ENCODE measurements around the gene HOXA13. TPM values are rescaled to one million over a fixed set of nuclear protein-coding genes. Genes with fewer than 3 reads are reported as not detected.

The HOXA13 gene
- total RNA-seq, 1 donor from 2014 or later, result not detected

DNA sequence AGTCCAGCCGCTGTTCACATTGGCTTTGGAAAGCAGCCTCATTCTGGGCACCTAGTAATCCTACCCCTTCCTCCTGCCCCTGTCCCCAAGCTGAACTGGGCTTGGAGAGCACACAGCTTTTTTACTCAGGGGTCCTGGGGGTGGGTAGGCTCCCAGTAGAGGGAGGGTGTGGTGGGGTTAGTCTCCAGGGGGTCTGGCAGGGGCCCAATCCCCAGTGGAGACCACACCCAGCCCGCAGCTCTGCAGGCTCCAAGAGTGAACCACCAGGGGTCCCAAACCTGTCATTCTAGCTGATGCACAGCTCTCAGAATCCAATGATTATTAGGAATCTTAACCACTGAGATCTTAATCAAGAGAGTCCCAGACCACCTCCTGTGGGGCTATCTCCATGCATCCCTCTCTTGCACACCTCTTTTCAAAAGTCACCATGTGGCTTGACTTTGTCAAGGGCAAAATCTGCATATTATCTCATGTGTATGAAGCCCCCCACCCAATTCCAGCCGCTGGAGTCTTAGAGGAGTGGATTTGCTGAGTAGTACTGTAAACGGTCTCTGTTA lies 17.5 kb downstream of the HOXA13 start:
- Mint-ChIP-seq H3K9me3 (no peaks in the 10 kb centered on the region), H3K27ac (no peak overlapping the region), H3K4me1 (peaks cover 29% of the 10 kb centered on the region), H3K4me3 (no peak overlapping the region), H3K27me3 (peaks cover 73% of the 10 kb centered on the region), H3K36me3 (ENCODE audit: low read depth) (no peaks in the 10 kb centered on the region)
- intact Hi-C loops (cut with micrococcal nuclease), result no loop called here
- CTCF ChIA-PET, result interaction anchor here (0.9 to 2.3 kb wide), 3 partner anchors 14 to 1330 kb away, joined by 3 to 7 read pairs (median 3); no protein-coding TSS in a partner anchor
- TF ChIP-seq, protein P1, sequence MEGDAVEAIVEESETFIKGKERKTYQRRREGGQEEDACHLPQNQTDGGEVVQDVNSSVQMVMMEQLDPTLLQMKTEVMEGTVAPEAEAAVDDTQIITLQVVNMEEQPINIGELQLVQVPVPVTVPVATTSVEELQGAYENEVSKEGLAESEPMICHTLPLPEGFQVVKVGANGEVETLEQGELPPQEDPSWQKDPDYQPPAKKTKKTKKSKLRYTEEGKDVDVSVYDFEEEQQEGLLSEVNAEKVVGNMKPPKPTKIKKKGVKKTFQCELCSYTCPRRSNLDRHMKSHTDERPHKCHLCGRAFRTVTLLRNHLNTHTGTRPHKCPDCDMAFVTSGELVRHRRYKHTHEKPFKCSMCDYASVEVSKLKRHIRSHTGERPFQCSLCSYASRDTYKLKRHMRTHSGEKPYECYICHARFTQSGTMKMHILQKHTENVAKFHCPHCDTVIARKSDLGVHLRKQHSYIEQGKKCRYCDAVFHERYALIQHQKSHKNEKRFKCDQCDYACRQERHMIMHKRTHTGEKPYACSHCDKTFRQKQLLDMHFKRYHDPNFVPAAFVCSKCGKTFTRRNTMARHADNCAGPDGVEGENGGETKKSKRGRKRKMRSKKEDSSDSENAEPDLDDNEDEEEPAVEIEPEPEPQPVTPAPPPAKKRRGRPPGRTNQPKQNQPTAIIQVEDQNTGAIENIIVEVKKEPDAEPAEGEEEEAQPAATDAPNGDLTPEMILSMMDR (IDR thresholded peaks at IDR 0.05), result no peak
- ATAC-seq (ENCODE audit: low read depth) (no peak), DNase-seq (no peak)
- POLR2A ChIA-PET, result interaction anchor here (2.1 kb wide), 1 partner anchor 9 kb away, joined by 6 read pairs; no protein-coding TSS in a partner anchor

DNA sequence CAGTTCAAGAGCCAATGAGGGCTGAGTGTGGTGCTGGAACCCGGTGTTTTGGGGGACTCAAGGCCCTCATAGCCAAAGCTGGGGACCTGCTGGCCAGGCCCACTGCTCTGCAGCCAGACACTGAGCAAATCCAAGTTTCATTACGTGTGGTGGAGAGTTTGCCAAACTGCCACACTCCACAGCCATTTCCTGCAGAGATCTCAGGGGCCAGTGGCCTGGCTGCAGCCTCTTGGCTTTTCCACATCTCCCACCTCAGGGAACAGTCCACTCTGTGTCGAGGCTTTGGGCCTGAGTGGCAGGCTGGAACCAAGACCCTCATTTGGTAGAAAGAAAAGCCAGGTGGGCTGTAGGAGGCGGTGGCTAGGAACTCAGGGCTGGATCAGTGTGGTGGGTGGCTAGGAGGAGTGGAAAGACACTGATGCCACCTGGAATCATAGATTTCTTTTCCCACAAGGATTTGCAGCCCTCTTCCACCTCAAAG lies 18.1 kb downstream of the HOXA13 start:
- ChIA-PET POLR2A (no interaction called here), CTCF (interaction anchor here (1.3 kb wide), 1 partner anchor 19 kb away, joined by 3 read pairs; no protein-coding TSS in a partner anchor)
- no peak overlapping the region for H3K4me3 Mint-ChIP-seq
- ATAC-seq (ENCODE audit: low read depth), result no peak
- no peaks in the 10 kb centered on the region for H3K36me3 Mint-ChIP-seq (ENCODE audit: low read depth)
- peaks cover 70% of the 10 kb centered on the region for H3K27me3 Mint-ChIP-seq
- TF ChIP-seq, protein P1 (IDR thresholded peaks at IDR 0.05), result no peak
- intact Hi-C loops (cut with micrococcal nuclease), result no loop called here
- H3K27ac Mint-ChIP-seq, result no peak overlapping the region
- H3K9me3 Mint-ChIP-seq, result no peaks in the 10 kb centered on the region
- no peak for DNase-seq
- peaks cover 29% of the 10 kb centered on the region for H3K4me1 Mint-ChIP-seq

DNA sequence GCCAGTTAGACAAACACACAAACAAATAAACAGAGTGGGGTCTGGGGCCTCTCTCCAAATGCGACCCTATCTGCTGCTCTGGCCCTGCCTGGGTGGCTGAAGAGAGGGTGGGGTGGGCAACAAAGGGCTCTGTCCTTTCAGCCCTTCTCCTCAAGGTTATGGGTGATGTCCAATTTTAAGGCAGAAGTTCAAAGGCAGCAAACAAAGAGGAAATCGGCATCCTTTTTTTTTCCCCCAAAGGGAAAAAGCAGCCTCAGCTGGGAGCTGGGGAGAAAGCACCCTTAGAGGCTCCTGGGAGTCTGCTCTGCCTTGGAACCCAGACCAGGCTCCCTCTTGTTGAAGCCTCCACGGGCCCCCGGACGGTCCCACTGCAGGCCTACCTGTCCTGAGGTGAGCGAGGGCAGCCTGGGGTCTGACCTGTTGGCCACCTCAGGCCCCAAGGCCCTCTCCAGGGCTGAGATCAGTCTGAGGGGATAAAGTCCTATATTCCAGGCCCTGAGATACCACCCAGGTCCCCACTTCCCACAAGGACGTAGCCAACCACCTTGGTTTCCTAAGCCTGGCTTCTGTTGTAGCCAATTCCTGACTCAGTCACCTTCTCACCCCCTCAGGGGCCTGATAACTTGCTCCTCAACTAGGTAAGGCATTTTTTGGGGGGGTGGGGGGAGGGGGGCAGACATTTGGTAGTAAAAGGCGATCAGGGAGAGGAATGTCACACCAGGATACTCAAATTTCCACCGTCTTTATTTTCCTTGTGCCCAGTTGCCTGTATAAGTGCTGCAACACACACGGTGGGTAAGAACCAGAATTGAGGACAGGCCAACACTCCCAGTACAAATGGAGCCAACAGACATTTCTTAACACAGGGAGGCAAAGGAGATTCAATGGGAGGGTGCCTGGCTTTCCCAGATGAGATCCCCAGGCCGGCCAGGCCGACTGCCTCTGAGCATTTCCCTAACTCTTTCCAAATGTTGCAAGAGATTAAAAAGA lies 19.2 kb downstream of the HOXA13 start:
- no peaks in the 10 kb centered on the region for H3K9me3 Mint-ChIP-seq
- H3K4me3 Mint-ChIP-seq, result no peak overlapping the region
- POLR2A ChIA-PET, result interaction anchor here (0.6 kb wide), 1 partner anchor 38 kb away, joined by 4 read pairs; no protein-coding TSS in a partner anchor
- no peak for ATAC-seq (ENCODE audit: low read depth)
- peaks cover 22% of the 10 kb centered on the region for H3K4me1 Mint-ChIP-seq
- peaks cover 70% of the 10 kb centered on the region for H3K27me3 Mint-ChIP-seq
- intact Hi-C loops (cut with micrococcal nuclease), result no loop called here
- TF ChIP-seq, protein P1 (IDR thresholded peaks at IDR 0.05), result no peak
- no peak overlapping the region for H3K27ac Mint-ChIP-seq
- peak; percentile 10 for DNase-seq
- CTCF ChIA-PET, result interaction anchor here (1.2 to 2.0 kb wide), 5 partner anchors 9 to 1288 kb away, joined by 3 to 10 read pairs (median 5); no protein-coding TSS in a partner anchor
- H3K36me3 Mint-ChIP-seq (ENCODE audit: low read depth), result no peaks in the 10 kb centered on the region

DNA sequence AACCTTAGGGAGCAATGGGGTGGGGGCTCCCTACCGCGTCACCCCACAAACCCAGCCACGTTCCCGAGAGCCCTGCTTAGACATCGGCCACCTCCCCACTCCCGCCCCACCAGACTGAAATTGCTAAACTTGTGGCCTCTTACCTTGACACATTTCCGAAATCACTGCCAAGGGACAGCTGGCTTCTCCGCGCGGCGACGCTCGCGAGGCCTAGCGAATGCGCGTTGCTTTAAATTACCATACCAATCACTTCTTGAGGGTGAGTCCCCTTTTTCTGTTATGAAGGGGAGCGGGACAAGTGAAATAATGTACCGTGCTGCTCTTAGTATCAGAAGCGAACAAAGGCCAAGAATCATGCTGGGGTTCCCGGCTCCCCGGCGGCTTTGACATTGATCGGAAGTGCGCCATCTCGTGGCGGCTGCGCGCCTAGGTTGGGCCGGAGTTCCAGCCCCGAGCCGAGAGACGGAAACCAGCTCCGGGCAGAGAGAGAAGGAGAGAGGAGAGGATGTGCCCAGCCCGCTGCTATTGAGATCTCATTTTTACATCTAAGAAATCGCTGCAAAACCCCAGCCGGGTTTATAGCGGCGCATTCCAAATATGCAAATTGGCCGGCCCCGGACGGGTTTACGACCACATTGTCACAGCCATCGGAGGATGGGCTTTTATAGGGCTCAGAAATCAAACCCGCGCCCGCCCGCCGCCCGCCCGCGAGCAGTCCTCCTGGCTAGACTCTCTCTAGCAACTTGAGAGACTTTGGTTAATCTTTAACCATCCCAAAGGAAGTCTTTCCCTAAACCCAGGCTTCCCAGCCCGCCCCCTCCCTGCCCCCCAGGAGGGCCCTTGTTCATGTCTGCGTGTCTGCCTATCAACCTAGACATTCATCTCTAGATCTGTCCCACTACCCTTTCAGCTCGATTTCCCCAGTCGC lies 20.1 kb downstream of the HOXA13 start:
- ATAC-seq (ENCODE audit: low read depth) (peak; percentile 47), DNase-seq (peak; percentile 29)
- Mint-ChIP-seq H3K4me3 (peak overlapping the region; percentile 39), H3K4me1 (peaks cover 15% of the 10 kb centered on the region), H3K9me3 (no peaks in the 10 kb centered on the region), H3K27me3 (peaks cover 69% of the 10 kb centered on the region), H3K36me3 (ENCODE audit: low read depth) (no peaks in the 10 kb centered on the region), H3K27ac (no peak overlapping the region)
- TF ChIP-seq, protein P1 (IDR thresholded peaks at IDR 0.05), result peak; percentile 24
- ChIA-PET CTCF (interaction anchor here (1.2 to 2.0 kb wide), 4 partner anchors 10 to 1287 kb away, joined by 4 to 10 read pairs (median 7); no protein-coding TSS in a partner anchor), POLR2A (interaction anchor here (0.6 kb wide), 1 partner anchor 39 kb away, joined by 4 read pairs; no protein-coding TSS in a partner anchor)
- intact Hi-C loops (cut with micrococcal nuclease), result no loop called here

Measured in activated B cell treated with CpG ODN at 0.5 μM for 24 hours (primary cell).